Tibial nerve (tissue), 4 donors: ENCODE data around the gene TULP4. TPM values are rescaled to one million over a fixed set of nuclear protein-coding genes. Genes with fewer than 3 reads are reported as not detected.
"Not testable (repeated sequence)": the region's sequence is repeated elsewhere in the genome, so short reads cannot be mapped to it uniquely, and the experiment has no call there.

Experiments used
- DNase-seq, 2 donors: peaks; one replicate each; pipeline ENCODE4 v3.0.0-alpha.2; 2019; ENCODE audit warnings: low spot score in 2 of 2
- H3K27ac ChIP-seq, 4 donors: fragments of 200-600 bp; sonication (generic) in 3 of 4; one replicate each; pipeline ENCODE4 v1.5.1; 2017 to 2019; ENCODE audit warnings: mild to moderate bottlenecking in 1 of 4
- H3K27me3 ChIP-seq, 2 donors: fragments of 200-600 bp; sonication (generic) in 1 of 2; one replicate each; pipeline versions ENCODE4 v1.5.1 to v1.6.0; 2017 to 2019
- H3K36me3 ChIP-seq, 3 donors: fragments of 200-600 bp; sonication (generic); one replicate each; pipeline ENCODE4 v1.5.1; 2018 to 2019
- H3K4me1 ChIP-seq, 4 donors: fragments of 200-600 bp; sonication (generic) in 3 of 4; one replicate each; pipeline ENCODE4 v1.5.1; 2017 to 2019
- H3K4me3 ChIP-seq, 4 donors: fragments of 200-600 bp; sonication (generic) in 3 of 4; one replicate each; pipeline ENCODE4 v1.5.1; 2017 to 2019; ENCODE audit warnings: mild to moderate bottlenecking in 1 of 4, moderate library complexity in 1 of 4
- H3K9me3 ChIP-seq, 4 donors: fragments of 200-600 bp; sonication (generic) in 3 of 4; one replicate each; pipeline ENCODE4 v1.5.1; 2017 to 2019
- EP300 ChIP-seq, 2 donors: sonication (generic); formaldehyde crosslinking; IDR thresholded peaks; one replicate each; pipeline ENCODE4 v1.6.1; 2017; ENCODE audit warnings: antibody characterized with exemption in 2 of 2, mild to moderate bottlenecking in 1 of 2
- POLR2A ChIP-seq, 2 donors: fragments of 450-650 bp; IDR thresholded peaks; one replicate each; pipeline ENCODE4 v1.6.1; 2017; ENCODE audit warnings: antibody characterized with exemption in 2 of 2, mild to moderate bottlenecking in 2 of 2, moderate library complexity in 2 of 2
- WGBS, 2 donors: methylation state at CpG; one replicate each; pipeline ENCODE4 v1.1.5; 2018; 5-methylcytosine and 5-hydroxymethylcytosine counted together
- total RNA-seq, 4 donors: library from RNA; depleted of rRNA; stranded (reverse); fragments of >200 nt; gene quantifications; one replicate each; pipeline ENCODE4 v1.1.0, GENCODE V29; 2016
- TF ChIP-seq, protein P1 (sequence below), 5 experiments: fragments of 200-600 bp in 3 of 5; fragments of 450-650 bp in 2 of 5; sonication (generic) in 3 of 5; IDR thresholded peaks; one replicate each; pipeline ENCODE4 v1.5.1; 2016 to 2019; ENCODE audit warnings: antibody characterized with exemption in 5 of 5, mild to moderate bottlenecking in 3 of 5, moderate library complexity in 2 of 5

The TULP4 gene
- total RNA-seq, 4 donors from 2014 or later = 91.2 to 109 (median 101) TPM

GRCh38 chr6:158292016-158292415, 20.2 kb upstream of the TULP4 start:
- Histone ChIP-seq H3K36me3 (peaks cover 0 to 15% (median 0%) of the 10 kb centered on the region in 3 donors), H3K4me1 (no peaks in the 10 kb centered on the region), H3K27ac (no peak overlapping the region), H3K4me3 (no peak overlapping the region), H3K9me3 (peaks cover 0 to 7% (median 5%) of the 10 kb centered on the region in 4 donors), H3K27me3 (no peaks in the 10 kb centered on the region)
- 93 to 97% methylated on average over 3 of the region's 3 CpGs for WGBS, 2 donors
- TF ChIP-seq POLR2A (IDR thresholded peaks at IDR 0.05) (no peak), EP300 (IDR thresholded peaks at IDR 0.05) (no peak)
- TF ChIP-seq, protein P1, sequence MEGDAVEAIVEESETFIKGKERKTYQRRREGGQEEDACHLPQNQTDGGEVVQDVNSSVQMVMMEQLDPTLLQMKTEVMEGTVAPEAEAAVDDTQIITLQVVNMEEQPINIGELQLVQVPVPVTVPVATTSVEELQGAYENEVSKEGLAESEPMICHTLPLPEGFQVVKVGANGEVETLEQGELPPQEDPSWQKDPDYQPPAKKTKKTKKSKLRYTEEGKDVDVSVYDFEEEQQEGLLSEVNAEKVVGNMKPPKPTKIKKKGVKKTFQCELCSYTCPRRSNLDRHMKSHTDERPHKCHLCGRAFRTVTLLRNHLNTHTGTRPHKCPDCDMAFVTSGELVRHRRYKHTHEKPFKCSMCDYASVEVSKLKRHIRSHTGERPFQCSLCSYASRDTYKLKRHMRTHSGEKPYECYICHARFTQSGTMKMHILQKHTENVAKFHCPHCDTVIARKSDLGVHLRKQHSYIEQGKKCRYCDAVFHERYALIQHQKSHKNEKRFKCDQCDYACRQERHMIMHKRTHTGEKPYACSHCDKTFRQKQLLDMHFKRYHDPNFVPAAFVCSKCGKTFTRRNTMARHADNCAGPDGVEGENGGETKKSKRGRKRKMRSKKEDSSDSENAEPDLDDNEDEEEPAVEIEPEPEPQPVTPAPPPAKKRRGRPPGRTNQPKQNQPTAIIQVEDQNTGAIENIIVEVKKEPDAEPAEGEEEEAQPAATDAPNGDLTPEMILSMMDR (IDR thresholded peaks at IDR 0.05) = no peak
- DNase-seq = no peak

DNA sequence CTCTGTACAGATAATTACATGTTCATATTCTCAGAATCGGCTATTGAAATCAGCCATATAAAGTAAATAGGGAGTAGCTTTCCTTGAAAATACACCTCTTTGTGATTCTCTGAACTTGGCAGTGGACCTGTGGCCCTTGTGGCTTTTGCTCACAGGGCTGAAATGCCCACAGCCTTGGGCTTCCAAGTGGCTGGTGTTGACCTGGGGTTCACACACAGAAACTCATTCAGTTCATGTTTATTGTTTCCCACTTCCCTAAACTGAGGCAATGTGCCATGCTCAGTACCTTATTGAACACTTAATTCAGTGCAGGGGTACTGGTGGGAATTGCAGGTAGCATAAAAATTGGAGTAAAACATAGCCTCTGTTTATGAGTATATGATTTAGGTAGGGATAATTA, 19.1 kb upstream of the TULP4 start:
- no peak for DNase-seq
- Histone ChIP-seq H3K4me3 (no peak overlapping the region), H3K36me3 (peaks cover 0 to 25% (median 0%) of the 10 kb centered on the region in 3 donors), H3K27me3 (no peaks in the 10 kb centered on the region), H3K27ac (no peak overlapping the region), H3K9me3 (peaks cover 0 to 17% (median 5%) of the 10 kb centered on the region in 4 donors), H3K4me1 (no peaks in the 10 kb centered on the region)
- TF ChIP-seq, protein P1 (IDR thresholded peaks at IDR 0.05) = no peak
- no peak for TF ChIP-seq POLR2A (IDR thresholded peaks at IDR 0.05)
- no peak for TF ChIP-seq EP300 (IDR thresholded peaks at IDR 0.05)
- WGBS, 2 donors = 89 to 93% methylated on average over 1 of the region's 1 CpG

DNA sequence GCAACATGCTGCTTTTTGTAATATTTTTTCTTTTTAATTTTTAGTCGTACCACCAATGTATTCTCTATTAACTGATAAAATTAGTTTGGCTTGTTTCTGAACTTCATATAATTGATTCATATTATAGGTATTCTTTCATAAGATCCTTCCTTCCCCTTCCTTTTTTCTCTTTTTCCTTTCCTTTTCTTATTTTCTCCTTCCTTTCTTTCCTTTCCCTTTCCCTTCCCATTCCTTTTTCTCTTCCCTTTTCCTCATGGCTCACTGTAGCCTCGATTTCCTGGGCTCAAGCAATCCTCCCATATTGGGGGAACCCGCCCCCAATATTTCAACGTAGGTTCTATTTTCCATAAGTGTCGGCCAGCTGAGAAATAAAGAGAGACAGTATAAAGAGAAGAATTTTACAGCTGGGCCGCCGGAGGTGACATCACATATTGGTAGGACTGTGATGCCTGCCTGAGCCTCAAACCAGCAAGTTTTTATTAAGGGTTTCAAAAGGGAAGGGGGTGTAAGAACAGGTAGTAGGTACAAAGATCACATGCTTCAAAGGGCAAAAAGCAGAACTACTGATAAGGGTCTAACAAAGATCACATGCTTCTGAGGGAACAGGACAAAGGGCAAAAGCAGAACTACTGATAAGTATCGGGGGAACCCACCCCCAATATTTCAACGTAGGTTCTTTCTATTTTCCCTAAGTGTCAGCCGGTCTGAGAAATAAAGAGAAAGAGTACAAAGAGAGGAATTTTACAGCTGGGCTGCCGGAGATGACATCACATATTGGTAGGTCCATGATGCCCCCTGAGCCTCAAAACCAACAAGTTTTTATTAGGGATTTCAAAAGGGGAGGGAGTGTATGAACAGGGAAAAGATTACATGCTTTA, 16.1 kb upstream of the TULP4 start:
- DNase-seq, H3K4me1 ChIP-seq, H3K27ac ChIP-seq, H3K27me3 ChIP-seq, H3K4me3 ChIP-seq: not testable (repeated sequence)
- WGBS, 2 donors = 96% methylated on average over 11 of the region's 11 CpGs
- Histone ChIP-seq H3K9me3 (peaks cover 0 to 17% (median 5%) of the 10 kb centered on the region in 4 donors), H3K36me3 (peaks cover 0 to 25% (median 0%) of the 10 kb centered on the region in 3 donors)

- not testable (repeated sequence) for H3K4me3 ChIP-seq, H3K27ac ChIP-seq, H3K27me3 ChIP-seq, H3K4me1 ChIP-seq, DNase-seq
- 96 to 99% methylated on average over 7 of the region's 7 CpGs for WGBS, 2 donors
- Histone ChIP-seq H3K9me3 (peaks cover 0 to 17% (median 5%) of the 10 kb centered on the region in 4 donors), H3K36me3 (peaks cover 0 to 25% (median 0%) of the 10 kb centered on the region in 3 donors)
Measured at GRCh38 chr6:158296854-158297324, 15.4 kb upstream of the TULP4 start.

- not testable (repeated sequence) for H3K27me3 ChIP-seq, H3K4me1 ChIP-seq, H3K27ac ChIP-seq, H3K4me3 ChIP-seq, DNase-seq
- WGBS, 2 donors = 95 to 96% methylated on average over 10 of the region's 10 CpGs
- H3K9me3 ChIP-seq = peaks cover 0 to 17% (median 5%) of the 10 kb centered on the region in 4 donors
- peaks cover 0 to 25% (median 0%) of the 10 kb centered on the region in 3 donors for H3K36me3 ChIP-seq
Measured at GRCh38 chr6:158297657-158298056, 14.6 kb upstream of the TULP4 start.

- H3K27me3 ChIP-seq, H3K27ac ChIP-seq, H3K4me1 ChIP-seq, DNase-seq, H3K4me3 ChIP-seq: not testable (repeated sequence)
- Histone ChIP-seq H3K36me3 (peaks cover 0 to 23% (median 0%) of the 10 kb centered on the region in 3 donors), H3K9me3 (peaks cover 0 to 17% (median 5%) of the 10 kb centered on the region in 4 donors)
- 85 to 89% methylated on average over 10 of the region's 10 CpGs for WGBS, 2 donors
Measured at GRCh38 chr6:158300306-158301143, 11.7 kb upstream of the TULP4 start.

- DNase-seq, H3K27me3 ChIP-seq: not testable (repeated sequence)
- 79 to 97% methylated on average over 4 of the region's 4 CpGs for WGBS, 2 donors
Measured at GRCh38 chr6:158301561-158301960, 10.7 kb upstream of the TULP4 start.

DNA sequence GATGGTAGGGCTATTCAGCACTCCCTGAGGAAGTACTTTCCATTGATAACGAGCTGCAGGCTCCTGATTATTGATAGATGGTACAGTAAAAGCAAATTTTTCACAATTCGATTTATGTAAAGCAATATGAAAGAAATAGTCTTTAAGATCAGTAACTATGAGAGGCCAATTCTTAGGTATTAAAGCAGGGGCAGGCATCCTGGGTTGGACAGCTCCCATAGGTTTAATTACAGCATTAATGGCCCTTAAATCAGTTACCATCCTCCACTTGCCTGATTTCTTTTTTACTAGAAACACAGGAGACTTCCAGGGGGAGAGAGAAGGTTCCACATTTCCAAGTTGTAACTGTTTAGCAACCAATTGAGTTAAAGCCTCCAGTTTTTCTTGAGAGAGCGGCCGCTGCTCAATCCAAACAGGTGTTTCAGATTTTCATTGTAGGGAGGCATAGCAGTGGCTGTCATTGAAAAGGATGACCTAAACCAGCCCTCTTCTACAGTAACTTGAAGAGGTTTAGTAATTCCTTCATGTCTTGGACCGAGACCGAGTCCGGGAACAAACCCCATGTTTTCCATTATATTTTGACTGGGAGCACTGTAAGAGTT, 10.0 kb upstream of the TULP4 start:
- not testable (repeated sequence) for H3K9me3 ChIP-seq
- WGBS, 2 donors = 80 to 85% methylated on average over 7 of the region's 7 CpGs

More at GRCh38 chr6:158301561-158301960, 10.7 kb upstream of the TULP4 start:
- peaks cover 0 to 14% (median 0%) of the 10 kb centered on the region in 3 donors for H3K36me3 ChIP-seq
- not testable (repeated sequence) for H3K4me3 ChIP-seq, H3K27ac ChIP-seq, H3K4me1 ChIP-seq
- peaks cover 0 to 14% (median 5%) of the 10 kb centered on the region in 4 donors for H3K9me3 ChIP-seq

More for the DNA sequence above, 10.0 kb upstream of the TULP4 start:
- not testable (repeated sequence) for H3K27ac ChIP-seq, H3K4me3 ChIP-seq, H3K36me3 ChIP-seq, H3K4me1 ChIP-seq, DNase-seq, H3K27me3 ChIP-seq
